Liver (tissue), 9 donors: ENCODE measurements around the gene PPM1L. TPM values are rescaled to one million over a fixed set of nuclear protein-coding genes. Genes with fewer than 3 reads are reported as not detected.

Experiments used
- DNase-seq: peaks from one replicate; pipeline ENCODE4 v3.0.0-alpha.2; 2017; ENCODE audit warnings: low spot score
- H3K27ac ChIP-seq, 2 donors: one replicate each; pipeline ENCODE4 v1.7.0; 2013; ENCODE audit warnings: inconsistent platforms in 2 of 2, low read length in 2 of 2, control low read depth in 1 of 2, low read depth in 1 of 2, mild to moderate bottlenecking in 1 of 2
- H3K27me3 ChIP-seq, 4 donors: one replicate each; pipeline versions ENCODE4 v1.6.1 to v1.7.0; 2013; ENCODE audit warnings: low read length in 3 of 4, inconsistent platforms in 1 of 4, mild to moderate bottlenecking in 1 of 4, moderate library complexity in 1 of 4; ENCODE audit not compliant: control insufficient read depth in 4 of 4, insufficient read depth in 4 of 4
- H3K36me3 ChIP-seq, 4 donors: one replicate each; pipeline versions ENCODE4 v1.6.1 to v1.7.0; 2013; ENCODE audit warnings: low read length in 3 of 4, mild to moderate bottlenecking in 3 of 4, low read depth in 1 of 4, moderate library complexity in 1 of 4; ENCODE audit not compliant: control insufficient read depth in 4 of 4, insufficient read depth in 3 of 4
- H3K4me1 ChIP-seq, 4 donors: one replicate each; pipeline versions ENCODE4 v1.6.1 to v1.7.0; 2013; ENCODE audit warnings: low read length in 3 of 4, mild to moderate bottlenecking in 3 of 4, moderate library complexity in 1 of 4; ENCODE audit not compliant: control insufficient read depth in 4 of 4, insufficient read depth in 4 of 4
- H3K4me3 ChIP-seq, 3 donors: one replicate each; pipeline versions ENCODE4 v1.6.1 to v1.7.0; 2013; ENCODE audit warnings: low read length in 3 of 3, control low read depth in 1 of 3, low read depth in 1 of 3, mild to moderate bottlenecking in 1 of 3
- H3K9ac ChIP-seq, 2 donors: one replicate each; pipeline ENCODE4 v1.7.0; 2013; ENCODE audit warnings: low read length in 2 of 2, mild to moderate bottlenecking in 2 of 2, moderate library complexity in 2 of 2, control low read depth in 1 of 2, low read depth in 1 of 2
- H3K9me3 ChIP-seq, 4 donors: one replicate each; pipeline versions ENCODE4 v1.6.1 to v1.7.0; 2013; ENCODE audit warnings: low read length in 3 of 4; ENCODE audit not compliant: control insufficient read depth in 4 of 4
- EGR1 ChIP-seq, 2 donors: IDR thresholded peaks; 2 replicates each; pipeline ENCODE4 v1.6.1; 2016 to 2018; ENCODE audit warnings: antibody characterized with exemption in 2 of 2, low read depth in 2 of 2
- FOXA1 ChIP-seq: IDR thresholded peaks from 2 replicates; pipeline ENCODE4 v1.6.1; 2016; ENCODE audit warnings: antibody characterized with exemption
- FOXA2 ChIP-seq: IDR thresholded peaks from 2 replicates; pipeline ENCODE4 v1.6.1; 2016; ENCODE audit warnings: antibody characterized with exemption
- GABPA ChIP-seq, 2 donors: IDR thresholded peaks in 1 of 2; conservative IDR thresholded peaks in 1 of 2; 2 replicates each; pipeline ENCODE4 v1.6.1; 2016; ENCODE audit warnings: antibody characterized with exemption in 2 of 2, mild to moderate bottlenecking in 1 of 2, moderate library complexity in 1 of 2
- HNF4A ChIP-seq, 2 donors: conservative IDR thresholded peaks; 2 replicates each; pipeline ENCODE4 v1.6.1; 2016; ENCODE audit warnings: antibody characterized with exemption in 2 of 2, mild to moderate bottlenecking in 2 of 2
- HNF4G ChIP-seq: IDR thresholded peaks from 2 replicates; pipeline ENCODE4 v1.6.1; 2016; ENCODE audit warnings: antibody characterized with exemption
- JUND ChIP-seq, 2 donors: IDR thresholded peaks; 2 replicates each; pipeline ENCODE4 v1.6.1; 2016; ENCODE audit warnings: antibody characterized with exemption in 2 of 2
- NR2F2 ChIP-seq: IDR thresholded peaks from 2 replicates; pipeline ENCODE4 v1.6.1; 2016; ENCODE audit warnings: antibody characterized with exemption
- RAD21 ChIP-seq, 2 donors: IDR thresholded peaks; 2 replicates each; pipeline ENCODE4 v1.6.1; 2016; ENCODE audit warnings: antibody characterized with exemption in 2 of 2, mild to moderate bottlenecking in 2 of 2
- RXRA ChIP-seq, 2 donors: IDR thresholded peaks; 2 replicates each; pipeline ENCODE4 v1.6.1; 2017 to 2018; ENCODE audit warnings: antibody characterized with exemption in 2 of 2, mild to moderate bottlenecking in 1 of 2
- SP1 ChIP-seq: IDR thresholded peaks from 2 replicates; pipeline ENCODE4 v1.6.1; 2018; ENCODE audit warnings: antibody characterized with exemption, mild to moderate bottlenecking
- TAF1 ChIP-seq: conservative IDR thresholded peaks from 2 replicates; pipeline ENCODE4 v1.6.1; 2016; ENCODE audit warnings: antibody characterized with exemption, mild to moderate bottlenecking
- YY1 ChIP-seq: IDR thresholded peaks from 2 replicates; pipeline ENCODE4 v1.6.1; 2016; ENCODE audit warnings: antibody characterized with exemption, mild to moderate bottlenecking
- WGBS: extraction: QIAGEN DNeasy Blood & Tissue Kit; methylation state at CpG from one replicate; pipeline ENCODE4 v1.1.7; 2013; 5-methylcytosine and 5-hydroxymethylcytosine counted together
- polyA plus RNA-seq, 2 donors: library from polyadenylated mRNA; stranded (reverse) in 1 of 2; unstranded in 1 of 2; fragments of 200-250 nt in 1 of 2; fragments of >200 nt in 1 of 2; fragmentation: Nextera tagmentation in 1 of 2; extraction: Ambion mirVana in 1 of 2; gene quantifications; one replicate each; pipeline versions ENCODE4 v1.2.1 to v1.2.3, GENCODE V29; 2013 to 2015
- total RNA-seq, 2 donors: library from RNA; depleted of rRNA; stranded (reverse); fragments of >200 nt; gene quantifications; one replicate each; pipeline ENCODE4 v1.2.3, GENCODE V29; 2014
- TF ChIP-seq, protein P1 (sequence below): IDR thresholded peaks from 2 replicates; pipeline ENCODE4 v1.6.1; 2016; ENCODE audit warnings: antibody characterized with exemption
- TF ChIP-seq, protein P2 (sequence below): IDR thresholded peaks from 2 replicates; pipeline ENCODE4 v1.6.1; 2016; ENCODE audit warnings: antibody characterized with exemption
- TF ChIP-seq, protein P3 (sequence below): IDR thresholded peaks from 2 replicates; pipeline ENCODE4 v1.6.1; 2016; ENCODE audit warnings: antibody characterized with exemption, mild to moderate bottlenecking
- TF ChIP-seq, protein P4 (sequence below): fragments of 150-350 bp; IDR thresholded peaks from 2 replicates; pipeline ENCODE4 v1.5.1; 2017; ENCODE audit warnings: improper control_type of control experiment, low read depth, low read length; ENCODE audit not compliant: missing input control
- TF ChIP-seq, protein P5 (sequence below): IDR thresholded peaks from 2 replicates; pipeline ENCODE4 v1.6.1; 2016; ENCODE audit warnings: antibody characterized with exemption
- donor health status: healthy.
- donor health status: healthy.
- donor health status: healthy.
- donor health status: healthy.
- donor health status: healthy.

PPM1L gene
- total and polyA plus RNA-seq, 4 donors: 1.6 to 8.5 (median 4.8) TPM

DNA sequence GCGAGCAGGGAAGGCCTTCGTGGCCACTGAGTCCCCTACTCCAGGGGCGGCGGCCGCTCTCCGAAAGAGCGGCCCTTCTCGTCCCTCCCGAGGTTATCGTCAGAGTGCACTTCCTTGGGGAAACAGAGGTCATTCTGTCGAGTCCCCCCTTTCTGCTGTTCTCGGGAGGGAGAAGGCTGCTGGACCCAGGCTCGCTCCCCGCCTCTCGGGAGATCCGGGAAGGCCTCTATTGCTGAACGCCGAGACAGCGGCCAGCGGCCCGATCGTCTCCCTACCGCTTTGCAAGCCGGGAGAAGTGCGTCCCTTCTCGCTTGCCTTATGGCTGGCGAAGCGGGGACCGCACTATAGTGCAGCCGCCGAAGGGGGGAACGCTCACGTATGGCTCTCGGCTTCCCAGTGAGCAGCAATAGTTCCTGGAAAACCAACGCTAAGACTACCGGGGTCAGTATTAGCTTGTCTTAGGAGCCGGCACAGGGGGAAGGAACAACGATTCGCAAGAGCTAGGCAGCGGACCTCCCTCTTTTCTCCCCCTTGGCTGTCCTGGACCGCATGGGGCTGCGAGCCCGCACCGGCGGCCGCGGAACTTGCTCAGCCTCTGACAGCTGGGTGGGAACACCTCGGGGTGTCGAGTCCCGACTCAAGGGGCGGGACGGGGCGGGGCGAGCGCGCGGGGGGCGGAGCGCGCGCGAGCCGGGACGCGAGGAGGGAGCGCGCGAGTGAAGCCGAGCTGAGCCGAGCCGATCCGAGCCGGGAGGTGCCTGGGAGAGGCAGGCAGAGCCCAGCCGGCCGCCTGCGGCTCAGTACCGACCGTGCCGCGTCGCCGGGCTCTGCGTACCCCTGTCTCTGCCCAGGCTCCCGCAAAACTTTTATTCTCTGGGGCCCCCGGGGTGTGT, 930 bp upstream of the PPM1L start:
- TF ChIP-seq, protein P1, sequence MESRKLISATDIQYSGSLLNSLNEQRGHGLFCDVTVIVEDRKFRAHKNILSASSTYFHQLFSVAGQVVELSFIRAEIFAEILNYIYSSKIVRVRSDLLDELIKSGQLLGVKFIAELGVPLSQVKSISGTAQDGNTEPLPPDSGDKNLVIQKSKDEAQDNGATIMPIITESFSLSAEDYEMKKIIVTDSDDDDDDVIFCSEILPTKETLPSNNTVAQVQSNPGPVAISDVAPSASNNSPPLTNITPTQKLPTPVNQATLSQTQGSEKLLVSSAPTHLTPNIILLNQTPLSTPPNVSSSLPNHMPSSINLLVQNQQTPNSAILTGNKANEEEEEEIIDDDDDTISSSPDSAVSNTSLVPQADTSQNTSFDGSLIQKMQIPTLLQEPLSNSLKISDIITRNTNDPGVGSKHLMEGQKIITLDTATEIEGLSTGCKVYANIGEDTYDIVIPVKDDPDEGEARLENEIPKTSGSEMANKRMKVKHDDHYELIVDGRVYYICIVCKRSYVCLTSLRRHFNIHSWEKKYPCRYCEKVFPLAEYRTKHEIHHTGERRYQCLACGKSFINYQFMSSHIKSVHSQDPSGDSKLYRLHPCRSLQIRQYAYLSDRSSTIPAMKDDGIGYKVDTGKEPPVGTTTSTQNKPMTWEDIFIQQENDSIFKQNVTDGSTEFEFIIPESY: peak; percentile 42
- TF ChIP-seq RXRA (IDR thresholded peaks at IDR 0.05) (peak; percentile 20 to 37), FOXA1 (peak; percentile 25), SP1 (peak; percentile 74), GABPA (IDR thresholded peaks at IDR 0.05 in 1 of 2, conservative IDR thresholded peaks at IDR 0.05 in 1 of 2) (no peak), HNF4A (conservative IDR thresholded peaks at IDR 0.05) (peak in 1 of 2 donors; percentile 31), HNF4G (no peak), YY1 (peak; percentile 83), NR2F2 (no peak), EGR1 (IDR thresholded peaks at IDR 0.05; ENCODE audit: low read depth in 2 of 2) (peak; percentile 44 to 62), TAF1 (peak; percentile 90), JUND (IDR thresholded peaks at IDR 0.05) (peak in 1 of 2 donors; percentile 13), RAD21 (IDR thresholded peaks at IDR 0.05) (peak in 1 of 2 donors; percentile 29), FOXA2 (no peak)
- TF ChIP-seq, protein P2, sequence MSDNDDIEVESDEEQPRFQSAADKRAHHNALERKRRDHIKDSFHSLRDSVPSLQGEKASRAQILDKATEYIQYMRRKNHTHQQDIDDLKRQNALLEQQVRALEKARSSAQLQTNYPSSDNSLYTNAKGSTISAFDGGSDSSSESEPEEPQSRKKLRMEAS: peak; percentile 85
- TF ChIP-seq, protein P3, sequence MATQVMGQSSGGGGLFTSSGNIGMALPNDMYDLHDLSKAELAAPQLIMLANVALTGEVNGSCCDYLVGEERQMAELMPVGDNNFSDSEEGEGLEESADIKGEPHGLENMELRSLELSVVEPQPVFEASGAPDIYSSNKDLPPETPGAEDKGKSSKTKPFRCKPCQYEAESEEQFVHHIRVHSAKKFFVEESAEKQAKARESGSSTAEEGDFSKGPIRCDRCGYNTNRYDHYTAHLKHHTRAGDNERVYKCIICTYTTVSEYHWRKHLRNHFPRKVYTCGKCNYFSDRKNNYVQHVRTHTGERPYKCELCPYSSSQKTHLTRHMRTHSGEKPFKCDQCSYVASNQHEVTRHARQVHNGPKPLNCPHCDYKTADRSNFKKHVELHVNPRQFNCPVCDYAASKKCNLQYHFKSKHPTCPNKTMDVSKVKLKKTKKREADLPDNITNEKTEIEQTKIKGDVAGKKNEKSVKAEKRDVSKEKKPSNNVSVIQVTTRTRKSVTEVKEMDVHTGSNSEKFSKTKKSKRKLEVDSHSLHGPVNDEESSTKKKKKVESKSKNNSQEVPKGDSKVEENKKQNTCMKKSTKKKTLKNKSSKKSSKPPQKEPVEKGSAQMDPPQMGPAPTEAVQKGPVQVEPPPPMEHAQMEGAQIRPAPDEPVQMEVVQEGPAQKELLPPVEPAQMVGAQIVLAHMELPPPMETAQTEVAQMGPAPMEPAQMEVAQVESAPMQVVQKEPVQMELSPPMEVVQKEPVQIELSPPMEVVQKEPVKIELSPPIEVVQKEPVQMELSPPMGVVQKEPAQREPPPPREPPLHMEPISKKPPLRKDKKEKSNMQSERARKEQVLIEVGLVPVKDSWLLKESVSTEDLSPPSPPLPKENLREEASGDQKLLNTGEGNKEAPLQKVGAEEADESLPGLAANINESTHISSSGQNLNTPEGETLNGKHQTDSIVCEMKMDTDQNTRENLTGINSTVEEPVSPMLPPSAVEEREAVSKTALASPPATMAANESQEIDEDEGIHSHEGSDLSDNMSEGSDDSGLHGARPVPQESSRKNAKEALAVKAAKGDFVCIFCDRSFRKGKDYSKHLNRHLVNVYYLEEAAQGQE: no peak
- TF ChIP-seq, protein P4, sequence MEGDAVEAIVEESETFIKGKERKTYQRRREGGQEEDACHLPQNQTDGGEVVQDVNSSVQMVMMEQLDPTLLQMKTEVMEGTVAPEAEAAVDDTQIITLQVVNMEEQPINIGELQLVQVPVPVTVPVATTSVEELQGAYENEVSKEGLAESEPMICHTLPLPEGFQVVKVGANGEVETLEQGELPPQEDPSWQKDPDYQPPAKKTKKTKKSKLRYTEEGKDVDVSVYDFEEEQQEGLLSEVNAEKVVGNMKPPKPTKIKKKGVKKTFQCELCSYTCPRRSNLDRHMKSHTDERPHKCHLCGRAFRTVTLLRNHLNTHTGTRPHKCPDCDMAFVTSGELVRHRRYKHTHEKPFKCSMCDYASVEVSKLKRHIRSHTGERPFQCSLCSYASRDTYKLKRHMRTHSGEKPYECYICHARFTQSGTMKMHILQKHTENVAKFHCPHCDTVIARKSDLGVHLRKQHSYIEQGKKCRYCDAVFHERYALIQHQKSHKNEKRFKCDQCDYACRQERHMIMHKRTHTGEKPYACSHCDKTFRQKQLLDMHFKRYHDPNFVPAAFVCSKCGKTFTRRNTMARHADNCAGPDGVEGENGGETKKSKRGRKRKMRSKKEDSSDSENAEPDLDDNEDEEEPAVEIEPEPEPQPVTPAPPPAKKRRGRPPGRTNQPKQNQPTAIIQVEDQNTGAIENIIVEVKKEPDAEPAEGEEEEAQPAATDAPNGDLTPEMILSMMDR: peak; percentile 0
- TF ChIP-seq, protein P5, sequence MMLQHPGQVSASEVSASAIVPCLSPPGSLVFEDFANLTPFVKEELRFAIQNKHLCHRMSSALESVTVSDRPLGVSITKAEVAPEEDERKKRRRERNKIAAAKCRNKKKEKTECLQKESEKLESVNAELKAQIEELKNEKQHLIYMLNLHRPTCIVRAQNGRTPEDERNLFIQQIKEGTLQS: no peak
- H3K27me3 ChIP-seq: no peaks in the 10 kb centered on the region
- WGBS: under 1% methylated on average over 85 of the region's 85 CpGs
- peak overlapping the region; percentile 78 to 93 (median 90) for H3K4me3 ChIP-seq
- peaks cover 3 to 30% (median 20%) of the 10 kb centered on the region in 4 donors for H3K4me1 ChIP-seq
- H3K36me3 ChIP-seq: no peaks in the 10 kb centered on the region
- peak; percentile 95 for DNase-seq
- peak overlapping the region; percentile 79 to 90 for H3K27ac ChIP-seq
- H3K9ac ChIP-seq: peak overlapping the region; percentile 44 to 84
- no peaks in the 10 kb centered on the region for H3K9me3 ChIP-seq
